Breast epithelium (tissue), 4 donors: Measurements from ENCODE around the gene EVA1A. TPM values are rescaled to one million over a fixed set of nuclear protein-coding genes. Genes with fewer than 3 reads are reported as not detected.
A peak's percentile ranks its signal among the peaks of the same experiment; 100 is the strongest.

ENCODE experiments used
- DNase-seq, 2 donors: peaks; one replicate each; pipeline ENCODE4 v3.0.0-alpha.2; 2019; ENCODE audit warnings: low spot score in 2 of 2
- H3K27ac ChIP-seq, 2 donors: fragments of 200-600 bp; sonication (generic) in 1 of 2; one replicate each; pipeline ENCODE4 v1.5.1; 2016 to 2019; ENCODE audit warnings: mild to moderate bottlenecking in 1 of 2
- H3K27me3 ChIP-seq, 2 donors: fragments of 200-600 bp; sonication (generic) in 1 of 2; one replicate each; pipeline versions ENCODE4 v1.5.1 to v1.6.0; 2017 to 2019; ENCODE audit warnings: control low read depth in 1 of 2, mild to moderate bottlenecking in 1 of 2
- H3K36me3 ChIP-seq: fragments of 200-600 bp; one replicate; pipeline ENCODE4 v1.5.1; 2019
- H3K4me1 ChIP-seq, 2 donors: fragments of 200-600 bp; sonication (generic); one replicate each; pipeline ENCODE4 v1.5.1; 2016 to 2019; ENCODE audit warnings: control low read depth in 1 of 2
- H3K4me3 ChIP-seq, 3 donors: fragments of 200-600 bp; sonication (generic); 1 replicate in 2 of 3; 2 replicates in 1 of 3; pipeline ENCODE4 v1.5.1; 2016 to 2019; ENCODE audit warnings: mild to moderate bottlenecking in 3 of 3, moderate library complexity in 2 of 3
- H3K9me3 ChIP-seq, 2 donors: fragments of 200-600 bp; sonication (generic) in 1 of 2; one replicate each; pipeline ENCODE4 v1.5.1; 2016 to 2019; ENCODE audit warnings: control low read depth in 1 of 2
- POLR2A ChIP-seq: fragments of 450-650 bp; IDR thresholded peaks from one replicate; pipeline ENCODE4 v1.6.1; 2016; ENCODE audit warnings: antibody characterized with exemption, mild to moderate bottlenecking, moderate library complexity
- POLR2AphosphoS5 ChIP-seq, 3 donors: sonication (generic); formaldehyde crosslinking; IDR thresholded peaks; one replicate each; pipeline ENCODE4 v1.6.1; 2017; ENCODE audit warnings: antibody characterized with exemption in 3 of 3
- intact Hi-C: fragments of 100-400 bp; cut with DNase I; formaldehyde crosslinking; loops from one replicate; pipeline ENCODE4 v1.15.1; 2023; ENCODE audit warnings: low total_unique reads
- total RNA-seq, 3 donors: library from RNA; depleted of rRNA; stranded (reverse); fragments of >200 nt; gene quantifications; one replicate each; pipeline ENCODE4 v1.1.0, GENCODE V29; 2016
- TF ChIP-seq, protein P1 (sequence below), 3 donors: fragments of 450-650 bp; IDR thresholded peaks; one replicate each; pipeline ENCODE4 v1.5.1; 2016 to 2017; ENCODE audit warnings: antibody characterized with exemption in 3 of 3, mild to moderate bottlenecking in 3 of 3, moderate library complexity in 3 of 3

Gene EVA1A
- total RNA-seq, 3 donors from 2014 or later: 5.2 to 10.4 TPM; not detected in 1

DNA sequence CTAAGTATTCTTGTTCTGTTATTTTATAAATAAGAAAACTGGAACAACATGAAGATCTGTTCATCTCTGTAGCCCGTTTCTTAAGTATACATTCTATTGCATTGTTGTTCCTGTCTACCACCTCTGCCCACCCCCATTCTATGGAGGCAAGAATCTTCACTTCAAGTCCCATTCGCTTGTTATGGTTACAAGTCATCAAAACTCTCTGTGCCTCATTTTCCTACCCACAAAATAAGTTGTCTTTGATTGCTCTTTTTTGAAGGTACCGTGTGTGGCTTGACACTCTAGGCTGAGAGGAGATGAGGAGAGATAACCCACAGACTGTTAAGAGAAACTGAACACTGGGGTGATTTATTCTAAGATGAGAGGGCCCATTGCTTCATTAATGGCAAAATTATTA is 2.9 kb upstream of the EVA1A start:
- intact Hi-C loops: no loop called here
- TF ChIP-seq, protein P1, sequence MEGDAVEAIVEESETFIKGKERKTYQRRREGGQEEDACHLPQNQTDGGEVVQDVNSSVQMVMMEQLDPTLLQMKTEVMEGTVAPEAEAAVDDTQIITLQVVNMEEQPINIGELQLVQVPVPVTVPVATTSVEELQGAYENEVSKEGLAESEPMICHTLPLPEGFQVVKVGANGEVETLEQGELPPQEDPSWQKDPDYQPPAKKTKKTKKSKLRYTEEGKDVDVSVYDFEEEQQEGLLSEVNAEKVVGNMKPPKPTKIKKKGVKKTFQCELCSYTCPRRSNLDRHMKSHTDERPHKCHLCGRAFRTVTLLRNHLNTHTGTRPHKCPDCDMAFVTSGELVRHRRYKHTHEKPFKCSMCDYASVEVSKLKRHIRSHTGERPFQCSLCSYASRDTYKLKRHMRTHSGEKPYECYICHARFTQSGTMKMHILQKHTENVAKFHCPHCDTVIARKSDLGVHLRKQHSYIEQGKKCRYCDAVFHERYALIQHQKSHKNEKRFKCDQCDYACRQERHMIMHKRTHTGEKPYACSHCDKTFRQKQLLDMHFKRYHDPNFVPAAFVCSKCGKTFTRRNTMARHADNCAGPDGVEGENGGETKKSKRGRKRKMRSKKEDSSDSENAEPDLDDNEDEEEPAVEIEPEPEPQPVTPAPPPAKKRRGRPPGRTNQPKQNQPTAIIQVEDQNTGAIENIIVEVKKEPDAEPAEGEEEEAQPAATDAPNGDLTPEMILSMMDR (IDR thresholded peaks at IDR 0.05): no peak
- no peak for TF ChIP-seq POLR2AphosphoS5 (IDR thresholded peaks at IDR 0.05)
- TF ChIP-seq POLR2A: no peak
- Histone ChIP-seq H3K4me3 (no peak overlapping the region), H3K36me3 (no peaks in the 10 kb centered on the region), H3K9me3 (no peaks in the 10 kb centered on the region), H3K27me3 (no peaks in the 10 kb centered on the region), H3K4me1 (peaks cover 0 to 7% of the 10 kb centered on the region in 2 donors), H3K27ac (no peak overlapping the region)
- no peak for DNase-seq

GRCh38 chr2:75562513-75562864 is 1.8 kb upstream of the EVA1A start:
- Histone ChIP-seq H3K36me3 (no peaks in the 10 kb centered on the region), H3K27ac (no peak overlapping the region), H3K27me3 (no peaks in the 10 kb centered on the region), H3K9me3 (no peaks in the 10 kb centered on the region), H3K4me1 (peaks cover 0 to 7% of the 10 kb centered on the region in 2 donors), H3K4me3 (no peak overlapping the region)
- intact Hi-C loops: no loop called here
- no peak for DNase-seq
- TF ChIP-seq, protein P1 (IDR thresholded peaks at IDR 0.05): no peak
- TF ChIP-seq POLR2AphosphoS5 (IDR thresholded peaks at IDR 0.05) (no peak), POLR2A (no peak)

DNA sequence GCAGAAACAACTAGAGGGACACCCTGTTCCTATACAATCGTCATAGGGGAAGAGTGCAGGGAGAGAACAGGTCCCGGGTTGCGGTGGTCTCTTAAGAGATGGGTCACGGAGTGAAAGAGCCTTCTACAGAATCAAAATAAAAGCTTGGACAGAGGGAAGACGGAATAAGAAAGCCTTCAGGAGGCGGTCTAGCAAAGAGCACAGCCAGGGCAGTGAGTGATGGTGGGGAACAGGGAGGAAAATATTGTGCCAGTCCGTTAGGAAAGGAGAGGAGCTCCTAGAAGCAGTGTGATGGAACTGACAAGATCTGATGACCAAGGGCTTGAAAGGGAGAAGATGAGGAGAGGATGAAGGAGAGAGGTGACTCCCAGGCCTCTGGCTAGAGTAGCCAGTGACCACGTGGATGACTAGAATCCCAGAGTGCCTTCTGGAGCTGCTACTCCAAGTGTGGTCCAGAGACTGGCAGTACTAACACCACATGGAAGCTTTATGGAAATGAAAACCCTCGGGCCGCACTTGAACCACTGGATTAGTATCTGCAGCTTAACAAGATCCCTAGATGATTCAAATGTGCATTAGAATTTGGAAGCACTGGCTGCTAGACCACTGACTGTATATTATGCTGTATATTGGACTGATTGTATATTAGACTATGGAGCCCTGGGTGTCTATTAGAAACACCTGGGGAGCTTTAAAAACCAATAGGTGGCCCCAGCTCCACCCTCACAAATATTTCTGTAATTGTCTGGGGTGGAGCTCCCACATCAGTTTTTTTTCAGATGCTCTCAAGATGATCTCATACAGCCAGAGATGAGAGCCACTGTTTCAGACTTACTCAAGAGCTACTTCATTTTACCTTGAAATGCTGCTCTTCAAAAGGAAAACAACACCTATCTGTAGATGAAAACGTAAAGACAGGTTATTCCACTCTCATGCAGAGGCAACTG is 1.1 kb upstream of the EVA1A start:
- H3K27ac ChIP-seq: peak overlapping the region; percentile 67 to 85
- intact Hi-C loops: no loop called here

GRCh38 chr2:75560022-75560767 is 544 bp downstream of the EVA1A start:
- Histone ChIP-seq H3K36me3 (no peaks in the 10 kb centered on the region), H3K27ac (peak overlapping the region; percentile 82 to 85), H3K9me3 (no peaks in the 10 kb centered on the region), H3K4me1 (peaks cover 0 to 7% of the 10 kb centered on the region in 2 donors), H3K27me3 (no peaks in the 10 kb centered on the region), H3K4me3 (peak overlapping the region; percentile 43 to 77 (median 70))
- TF ChIP-seq POLR2AphosphoS5 (IDR thresholded peaks at IDR 0.05): no peak
- no peak for TF ChIP-seq POLR2A
- TF ChIP-seq, protein P1 (IDR thresholded peaks at IDR 0.05): no peak
- peak in 1 of 2 donors; percentile 24 for DNase-seq
- intact Hi-C loops: no loop called here

More for the DNA sequence above, 1.1 kb upstream of the EVA1A start:
- TF ChIP-seq POLR2A: no peak
- TF ChIP-seq, protein P1 (IDR thresholded peaks at IDR 0.05): no peak
- no peak for TF ChIP-seq POLR2AphosphoS5 (IDR thresholded peaks at IDR 0.05)
- Histone ChIP-seq H3K4me3 (peak overlapping the region in 2 of 3 donors; percentile 70 to 77), H3K4me1 (peaks cover 0 to 7% of the 10 kb centered on the region in 2 donors), H3K9me3 (no peaks in the 10 kb centered on the region), H3K27me3 (no peaks in the 10 kb centered on the region), H3K36me3 (no peaks in the 10 kb centered on the region)
- no peak for DNase-seq

- Histone ChIP-seq H3K27me3 (no peaks in the 10 kb centered on the region), H3K4me3 (peak overlapping the region; percentile 43 to 77 (median 70))
- intact Hi-C loops: no loop called here
Observed at GRCh38 chr2:75559680-75560021, 1.1 kb downstream of the EVA1A start.

More at GRCh38 chr2:75559680-75560021, 1.1 kb downstream of the EVA1A start:
- Histone ChIP-seq H3K9me3 (no peaks in the 10 kb centered on the region), H3K4me1 (peaks cover 0 to 7% of the 10 kb centered on the region in 2 donors), H3K27ac (peak overlapping the region; percentile 82 to 85), H3K36me3 (no peaks in the 10 kb centered on the region)
- DNase-seq: no peak
- TF ChIP-seq POLR2AphosphoS5 (IDR thresholded peaks at IDR 0.05) (no peak), POLR2A (no peak)
- TF ChIP-seq, protein P1 (IDR thresholded peaks at IDR 0.05): no peak
